Mucosa of stomach (tissue), 1 donor: Measurements from ENCODE around the gene CFTR.

Experiments used
- H3K27me3 ChIP-seq: one replicate; pipeline ENCODE4 v1.7.0; 2013; ENCODE audit warnings: mild to moderate bottlenecking, low read length; ENCODE audit not compliant: control insufficient read depth, insufficient read depth
- H3K36me3 ChIP-seq: one replicate; pipeline ENCODE4 v1.7.0; 2013; ENCODE audit warnings: low read length; ENCODE audit not compliant: control insufficient read depth, insufficient read depth
- H3K4me1 ChIP-seq: one replicate; pipeline ENCODE4 v1.7.0; 2013; ENCODE audit warnings: mild to moderate bottlenecking, low read length; ENCODE audit not compliant: control insufficient read depth, insufficient read depth
- H3K4me3 ChIP-seq: one replicate; pipeline ENCODE4 v1.7.0; 2013; ENCODE audit warnings: low read length
- H3K9ac ChIP-seq: one replicate; pipeline ENCODE4 v1.7.0; 2013; ENCODE audit warnings: mild to moderate bottlenecking, low read length, moderate library complexity
- H3K9me3 ChIP-seq: one replicate; pipeline ENCODE4 v1.7.0; 2013; ENCODE audit warnings: mild to moderate bottlenecking, low read length, moderate library complexity; ENCODE audit not compliant: control insufficient read depth
- donor health status: Pancreatic carcinoma.

Gene CFTR

GRCh38 chr7:117631652-117632051 lies 151.8 kb downstream of the CFTR start:
- Histone ChIP-seq H3K27me3 (no peaks in the 10 kb centered on the region), H3K36me3 (no peaks in the 10 kb centered on the region), H3K4me1 (no peaks in the 10 kb centered on the region), H3K9me3 (no peaks in the 10 kb centered on the region), H3K9ac (no peak overlapping the region), H3K4me3 (no peak overlapping the region)

- Histone ChIP-seq H3K9me3 (no peaks in the 10 kb centered on the region), H3K9ac (no peak overlapping the region), H3K27me3 (no peaks in the 10 kb centered on the region), H3K4me3 (no peak overlapping the region), H3K4me1 (no peaks in the 10 kb centered on the region), H3K36me3 (no peaks in the 10 kb centered on the region)
These were observed 158.1 kb downstream of the CFTR start for GRCh38 chr7:117637937-117638336.

GRCh38 chr7:117639966-117640365 lies 160.1 kb downstream of the CFTR start:
- Histone ChIP-seq H3K9ac (no peak overlapping the region), H3K4me1 (no peaks in the 10 kb centered on the region), H3K9me3 (no peaks in the 10 kb centered on the region), H3K36me3 (no peaks in the 10 kb centered on the region), H3K27me3 (no peaks in the 10 kb centered on the region), H3K4me3 (no peak overlapping the region)

GRCh38 chr7:117640465-117640864 lies 160.6 kb downstream of the CFTR start:
- no peaks in the 10 kb centered on the region for H3K27me3 ChIP-seq
- peaks cover 4% of the 10 kb centered on the region for H3K4me1 ChIP-seq
- no peaks in the 10 kb centered on the region for H3K9me3 ChIP-seq
- H3K4me3 ChIP-seq, result no peak overlapping the region
- H3K9ac ChIP-seq, result no peak overlapping the region
- no peaks in the 10 kb centered on the region for H3K36me3 ChIP-seq

GRCh38 chr7:117645481-117646165 lies 165.8 kb downstream of the CFTR start:
- Histone ChIP-seq H3K27me3 (no peaks in the 10 kb centered on the region), H3K4me3 (no peak overlapping the region), H3K9me3 (no peaks in the 10 kb centered on the region), H3K9ac (no peak overlapping the region), H3K36me3 (no peaks in the 10 kb centered on the region), H3K4me1 (peaks cover 10% of the 10 kb centered on the region)

GRCh38 chr7:117648203-117648866 lies 168.5 kb downstream of the CFTR start:
- Histone ChIP-seq H3K9ac (no peak overlapping the region), H3K9me3 (no peaks in the 10 kb centered on the region), H3K36me3 (no peaks in the 10 kb centered on the region), H3K27me3 (no peaks in the 10 kb centered on the region), H3K4me1 (peaks cover 10% of the 10 kb centered on the region), H3K4me3 (no peak overlapping the region)

GRCh38 chr7:117652943-117653680 lies 173.3 kb downstream of the CFTR start:
- H3K4me1 ChIP-seq, result no peaks in the 10 kb centered on the region
- no peaks in the 10 kb centered on the region for H3K36me3 ChIP-seq
- no peak overlapping the region for H3K4me3 ChIP-seq
- no peaks in the 10 kb centered on the region for H3K9me3 ChIP-seq
- H3K9ac ChIP-seq, result no peak overlapping the region
- no peaks in the 10 kb centered on the region for H3K27me3 ChIP-seq

GRCh38 chr7:117654780-117655179 lies 175.0 kb downstream of the CFTR start:
- Histone ChIP-seq H3K9ac (no peak overlapping the region), H3K36me3 (no peaks in the 10 kb centered on the region), H3K4me3 (no peak overlapping the region), H3K4me1 (no peaks in the 10 kb centered on the region), H3K9me3 (no peaks in the 10 kb centered on the region), H3K27me3 (no peaks in the 10 kb centered on the region)

GRCh38 chr7:117656806-117657205 lies 177.0 kb downstream of the CFTR start:
- H3K9ac ChIP-seq, result no peak overlapping the region
- no peaks in the 10 kb centered on the region for H3K27me3 ChIP-seq
- no peaks in the 10 kb centered on the region for H3K4me1 ChIP-seq
- no peaks in the 10 kb centered on the region for H3K36me3 ChIP-seq
- H3K4me3 ChIP-seq, result no peak overlapping the region
- no peaks in the 10 kb centered on the region for H3K9me3 ChIP-seq

- Histone ChIP-seq H3K27me3 (no peaks in the 10 kb centered on the region), H3K4me1 (no peaks in the 10 kb centered on the region), H3K9ac (no peak overlapping the region), H3K36me3 (no peaks in the 10 kb centered on the region), H3K9me3 (no peaks in the 10 kb centered on the region), H3K4me3 (no peak overlapping the region)
These were observed 179.7 kb downstream of the CFTR start for GRCh38 chr7:117659531-117660011.

GRCh38 chr7:117661328-117661727 lies 181.5 kb downstream of the CFTR start:
- no peak overlapping the region for H3K4me3 ChIP-seq
- no peak overlapping the region for H3K9ac ChIP-seq
- H3K9me3 ChIP-seq, result no peaks in the 10 kb centered on the region
- H3K36me3 ChIP-seq, result no peaks in the 10 kb centered on the region
- H3K27me3 ChIP-seq, result no peaks in the 10 kb centered on the region
- H3K4me1 ChIP-seq, result no peaks in the 10 kb centered on the region

GRCh38 chr7:117664047-117664446 lies 184.2 kb downstream of the CFTR start:
- Histone ChIP-seq H3K9me3 (no peaks in the 10 kb centered on the region), H3K4me1 (no peaks in the 10 kb centered on the region), H3K36me3 (no peaks in the 10 kb centered on the region), H3K4me3 (no peak overlapping the region), H3K27me3 (no peaks in the 10 kb centered on the region), H3K9ac (no peak overlapping the region)
